ENCODE results near the gene ACP4.

ACP4 gene

GRCh38 chr19:50833117-50833801 is 43.0 kb downstream of the ACP4 start, which contains the start of gene KLK15:
KLK15 (minus strand) TSS chr19:50833574; CDS start chr19:50831492, 2,082 bp downstream.
- H3K4me1 ChIP-seq = peaks cover 7% of the 10 kb centered on the region
- H3K9me3 ChIP-seq = no peaks in the 10 kb centered on the region
- no peak for TF ChIP-seq CTCF (IDR thresholded peaks at IDR 0.05; ENCODE audit: low read depth, low read length)
- DNase-seq = no peak
- H3K4me3 ChIP-seq (ENCODE audit: low read depth, low read length) = no peak within 1 kb of the TSS
- H3K36me3 ChIP-seq = no peaks in the 10 kb centered on the region
- no peaks in the 10 kb centered on the region for H3K27me3 ChIP-seq

GRCh38 chr19:50833802-50834167 is 43.6 kb downstream of the ACP4 start:
- no peak for TF ChIP-seq CTCF (IDR thresholded peaks at IDR 0.05; ENCODE audit: low read depth, low read length)
- Histone ChIP-seq H3K4me3 (ENCODE audit: low read depth, low read length) (no peak overlapping the region), H3K4me1 (peaks cover 7% of the 10 kb centered on the region), H3K27me3 (no peaks in the 10 kb centered on the region), H3K9me3 (no peaks in the 10 kb centered on the region), H3K36me3 (no peaks in the 10 kb centered on the region)
- DNase-seq = no peak

- peak overlapping the region; percentile 74 for H3K4me3 ChIP-seq (ENCODE audit: low read depth, low read length)
- H3K27me3 ChIP-seq = no peaks in the 10 kb centered on the region
- H3K9me3 ChIP-seq = no peaks in the 10 kb centered on the region
- no peak for DNase-seq
- H3K4me1 ChIP-seq = peaks cover 4% of the 10 kb centered on the region
- H3K36me3 ChIP-seq = no peaks in the 10 kb centered on the region
- no peak for TF ChIP-seq CTCF (IDR thresholded peaks at IDR 0.05; ENCODE audit: low read depth, low read length)
These were observed 45.0 kb downstream of the ACP4 start for GRCh38 chr19:50835103-50835784.

- Histone ChIP-seq H3K9me3 (no peaks in the 10 kb centered on the region), H3K27me3 (no peaks in the 10 kb centered on the region), H3K36me3 (no peaks in the 10 kb centered on the region), H3K4me3 (ENCODE audit: low read depth, low read length) (peak overlapping the region; percentile 74), H3K4me1 (no peaks in the 10 kb centered on the region)
- DNase-seq = peak; percentile 88
- TF ChIP-seq CTCF (IDR thresholded peaks at IDR 0.05; ENCODE audit: low read depth, low read length) = no peak
These were observed 45.7 kb downstream of the ACP4 start for GRCh38 chr19:50835785-50836542.

- Histone ChIP-seq H3K4me1 (no peaks in the 10 kb centered on the region), H3K27me3 (no peaks in the 10 kb centered on the region), H3K9me3 (no peaks in the 10 kb centered on the region), H3K36me3 (no peaks in the 10 kb centered on the region), H3K4me3 (ENCODE audit: low read depth, low read length) (no peak overlapping the region)
- no peak for TF ChIP-seq CTCF (IDR thresholded peaks at IDR 0.05; ENCODE audit: low read depth, low read length)
- no peak for DNase-seq
These were observed 46.5 kb downstream of the ACP4 start for GRCh38 chr19:50836543-50837195.

All from BE2C (cell line).